HG03139 (cell line): Measurements from ENCODE around the gene ARMC6.

Experiments used
- ATAC-seq: cut with Tn5 transposase; IDR thresholded peaks from one replicate; pipeline ENCODE4 v1.9.1; 2021; ENCODE audit not compliant: unreplicated experiment

Gene ARMC6

GRCh38 chr19:19033426-19034203 lies at the start of gene ARMC6, which contains the start of gene SUGP2:
Gene ARMC6 (plus strand): TSS chr19:19033603. CDS start chr19:19034210, 607 bp downstream.
Gene SUGP2 (minus strand): TSS chr19:19033517. CDS start chr19:19031071, 2,446 bp downstream.
- ATAC-seq: peak; percentile 54

DNA sequence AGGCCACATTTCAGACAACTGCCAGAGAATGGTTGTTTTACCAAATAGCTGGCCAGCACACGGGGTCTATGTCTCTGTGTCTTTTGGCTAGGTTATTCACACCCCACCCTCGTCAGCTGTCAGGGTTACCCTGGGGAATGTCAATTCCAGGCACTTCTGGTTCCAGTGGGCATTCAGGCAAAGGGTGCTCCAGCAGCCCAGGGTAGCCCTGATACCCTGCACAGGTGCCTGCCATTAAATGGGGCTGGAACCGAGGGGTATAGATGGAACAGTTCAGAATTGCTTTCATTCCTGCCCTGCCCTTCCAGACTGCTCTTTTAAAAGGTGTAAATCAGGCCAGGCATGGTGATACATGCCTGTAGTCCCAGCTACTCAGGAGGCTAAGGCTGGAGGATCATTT lies 49.2 kb upstream of the ARMC6 start:
- no peak for ATAC-seq

DNA sequence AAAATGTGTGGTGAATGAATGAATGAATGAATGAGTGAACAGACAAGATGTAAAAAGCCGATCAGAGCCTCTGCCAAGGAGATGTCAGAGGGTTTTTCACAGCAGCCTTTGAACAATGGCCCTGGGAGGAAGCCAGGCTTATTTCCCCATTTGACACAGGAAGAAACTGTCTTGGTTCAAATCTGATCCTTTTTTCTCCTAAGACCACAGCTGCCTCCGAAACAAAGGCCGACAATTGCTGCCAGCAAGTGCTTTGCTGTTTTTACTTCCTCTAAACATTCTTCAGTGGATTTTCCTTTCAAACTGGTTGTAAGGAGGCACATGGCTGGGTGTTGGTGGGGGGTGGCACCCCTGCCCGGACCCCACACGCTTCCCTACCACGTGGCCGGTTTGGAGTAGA lies 48.1 kb upstream of the ARMC6 start:
- no peak for ATAC-seq

DNA sequence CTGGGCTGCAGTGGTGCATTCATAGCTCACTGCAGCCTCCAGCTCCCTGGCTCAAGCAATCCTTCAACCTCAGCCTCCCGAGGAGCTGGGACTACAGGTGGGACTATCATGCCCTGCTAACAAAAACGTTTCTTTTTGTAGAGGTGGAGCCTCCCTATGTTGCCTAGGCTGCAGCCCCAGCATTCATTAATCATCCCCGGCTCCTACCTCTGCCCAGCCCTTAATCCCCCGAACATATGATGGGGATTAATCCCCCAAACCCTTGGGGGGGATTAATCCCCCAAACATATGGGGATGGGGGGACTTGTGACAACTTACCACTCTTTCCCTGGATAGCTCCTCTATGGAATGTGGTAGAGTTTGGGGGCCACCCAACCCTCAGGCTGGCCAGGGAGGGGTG lies 45.9 kb upstream of the ARMC6 start:
- ATAC-seq: no peak

- no peak for ATAC-seq
Observed at GRCh38 chr19:18989316-18989715, 44.1 kb upstream of the ARMC6 start.

GRCh38 chr19:18990128-18990708 lies 43.2 kb upstream of the ARMC6 start:
- no peak for ATAC-seq

GRCh38 chr19:18991006-18991405 lies 42.4 kb upstream of the ARMC6 start:
- ATAC-seq: no peak

DNA sequence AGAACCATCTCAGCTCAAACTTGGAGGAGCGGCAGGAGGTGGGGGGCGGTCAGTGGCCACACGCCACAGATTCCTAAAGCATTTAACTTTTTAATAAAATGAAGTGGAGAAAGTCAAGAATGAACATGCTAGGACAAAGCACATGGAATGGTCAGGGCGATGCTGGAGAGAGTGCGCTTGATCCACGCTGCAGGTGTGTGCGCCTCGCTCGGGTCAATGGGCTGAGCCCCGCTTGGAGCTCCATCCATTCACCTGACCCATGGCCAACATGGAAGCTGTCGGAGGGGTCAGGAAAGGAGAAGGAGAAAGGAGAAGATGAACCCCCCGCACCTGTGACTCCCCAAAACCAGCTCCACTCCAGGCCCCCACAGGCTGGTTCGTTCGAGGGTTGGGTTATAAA lies 41.9 kb upstream of the ARMC6 start:
- no peak for ATAC-seq

- no peak for ATAC-seq
Observed at GRCh38 chr19:18992696-18993095, 40.7 kb upstream of the ARMC6 start.

GRCh38 chr19:18993115-18993514 lies 40.3 kb upstream of the ARMC6 start:
- no peak for ATAC-seq

- no peak for ATAC-seq
Observed at GRCh38 chr19:18995804-18996241, 37.6 kb upstream of the ARMC6 start.

DNA sequence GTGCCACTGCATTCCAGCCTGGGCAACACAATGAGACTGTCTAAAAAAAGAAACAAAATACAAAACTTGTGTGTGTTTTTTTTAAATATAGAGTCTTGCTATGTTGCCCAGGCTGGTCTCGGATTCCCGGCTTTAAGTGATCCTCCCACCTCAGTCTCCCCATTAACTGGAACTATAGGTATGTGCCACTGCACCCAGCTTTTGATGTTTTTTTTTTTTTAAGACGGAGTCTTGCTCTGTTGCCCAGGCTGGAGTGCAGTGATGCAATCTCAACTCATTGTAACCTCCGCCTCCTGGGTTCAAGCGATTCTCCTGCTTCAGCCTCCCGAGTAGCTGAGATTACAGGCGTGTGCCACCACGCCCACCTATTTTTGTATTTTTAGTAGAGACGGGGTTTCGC lies 37.1 kb upstream of the ARMC6 start:
- ATAC-seq: no peak

- ATAC-seq: no peak
Observed at GRCh38 chr19:18996796-18997394, 36.5 kb upstream of the ARMC6 start.

DNA sequence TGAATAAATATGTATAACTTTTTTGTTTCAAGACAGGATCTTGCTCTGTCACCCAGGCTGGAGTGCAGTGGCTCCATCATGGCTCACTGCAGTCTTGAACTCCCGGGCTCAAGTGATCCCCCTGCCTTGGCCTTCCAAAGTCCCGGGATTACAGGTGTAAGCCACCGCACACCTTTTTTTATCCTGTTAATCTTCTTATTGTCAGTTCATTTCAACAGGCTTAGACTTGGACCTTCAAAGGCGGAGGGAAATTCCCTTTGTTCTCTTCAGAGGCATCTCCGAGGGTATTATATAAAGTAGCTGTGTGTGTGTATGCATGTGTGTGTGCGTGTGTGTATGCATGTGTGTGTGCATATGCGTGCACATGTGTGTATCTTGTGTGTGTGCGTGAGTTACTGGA lies 35.1 kb upstream of the ARMC6 start:
- no peak for ATAC-seq

GRCh38 chr19:18999016-18999758 lies 34.2 kb upstream of the ARMC6 start:
- ATAC-seq: no peak

DNA sequence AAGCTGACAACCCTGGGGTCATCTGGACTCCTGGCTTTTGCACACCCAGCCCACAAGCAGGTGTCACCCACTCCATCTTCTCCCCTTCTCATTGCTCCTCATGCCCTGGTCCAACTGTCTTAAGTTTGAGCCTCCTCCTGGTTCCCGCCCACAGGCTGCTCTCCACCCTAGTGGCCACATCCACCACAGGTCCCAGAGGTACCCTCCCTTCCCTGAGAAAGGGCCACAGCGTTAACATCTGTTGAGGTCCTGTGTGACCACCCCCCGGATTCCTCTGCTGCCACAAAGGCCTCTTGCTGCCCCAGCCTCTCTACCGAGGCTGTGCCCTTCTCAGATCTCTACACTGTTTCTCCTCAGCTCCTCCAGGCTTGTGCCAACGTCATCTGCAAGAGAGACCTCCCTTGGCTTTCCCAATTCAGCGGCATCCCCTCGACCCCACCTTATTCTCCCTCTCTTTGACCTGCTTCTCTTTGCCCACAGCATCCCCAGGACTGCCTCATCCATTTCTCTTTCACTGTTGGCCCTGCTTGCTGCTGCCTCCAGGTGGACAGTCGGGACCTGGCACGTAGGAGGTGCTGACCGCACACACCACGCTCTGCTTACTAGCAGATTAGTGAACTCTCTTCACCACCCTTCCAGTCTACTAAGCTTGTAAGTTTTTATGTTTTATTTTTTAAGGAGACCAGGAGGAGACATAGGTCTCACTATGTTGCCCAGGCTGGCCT lies 33.3 kb upstream of the ARMC6 start:
- ATAC-seq: no peak

DNA sequence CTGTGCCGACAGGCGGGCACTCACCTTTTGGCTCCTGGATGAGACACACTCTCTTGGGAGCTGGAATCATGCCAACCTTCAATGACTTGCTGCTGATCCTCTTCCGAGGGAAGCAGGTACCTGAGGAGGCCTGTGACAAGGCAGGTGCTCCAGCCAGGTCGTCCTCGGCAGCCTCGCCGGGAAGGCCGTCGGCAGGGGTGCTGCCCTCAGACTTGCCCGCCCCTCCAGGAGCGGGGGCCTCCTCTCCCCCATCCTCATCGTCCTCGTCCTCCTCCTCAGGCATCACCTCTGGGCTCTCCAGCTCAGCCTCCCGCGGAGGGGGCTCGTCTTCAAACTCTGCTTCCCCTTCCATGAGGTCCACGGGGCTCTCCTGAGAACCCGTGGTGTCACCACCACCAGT lies 29.3 kb upstream of the ARMC6 start:
- ATAC-seq: no peak

GRCh38 chr19:19006213-19006612 lies 27.2 kb upstream of the ARMC6 start:
- no peak for ATAC-seq

DNA sequence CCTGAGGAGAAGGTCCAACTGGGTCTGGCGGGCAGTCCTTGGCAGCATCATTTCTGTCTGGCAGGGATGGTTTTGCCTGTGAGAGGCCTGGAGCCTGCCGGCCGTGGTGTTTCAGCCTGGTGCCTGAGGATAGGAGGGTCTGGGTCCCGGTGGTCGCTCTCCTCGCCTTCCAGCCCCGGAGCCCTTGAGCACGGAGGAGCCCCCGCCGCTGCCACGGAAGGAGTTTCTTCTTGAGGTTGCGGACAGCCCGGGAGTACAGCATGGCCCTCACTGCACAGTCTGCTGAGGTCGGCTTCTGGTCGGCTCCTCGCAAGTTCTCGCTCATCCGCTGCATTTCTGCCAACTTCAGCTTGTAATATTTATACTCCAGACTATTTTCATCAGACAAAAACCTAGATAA lies 23.5 kb upstream of the ARMC6 start:
- no peak for ATAC-seq

GRCh38 chr19:19010551-19010950 lies 22.9 kb upstream of the ARMC6 start:
- no peak for ATAC-seq

DNA sequence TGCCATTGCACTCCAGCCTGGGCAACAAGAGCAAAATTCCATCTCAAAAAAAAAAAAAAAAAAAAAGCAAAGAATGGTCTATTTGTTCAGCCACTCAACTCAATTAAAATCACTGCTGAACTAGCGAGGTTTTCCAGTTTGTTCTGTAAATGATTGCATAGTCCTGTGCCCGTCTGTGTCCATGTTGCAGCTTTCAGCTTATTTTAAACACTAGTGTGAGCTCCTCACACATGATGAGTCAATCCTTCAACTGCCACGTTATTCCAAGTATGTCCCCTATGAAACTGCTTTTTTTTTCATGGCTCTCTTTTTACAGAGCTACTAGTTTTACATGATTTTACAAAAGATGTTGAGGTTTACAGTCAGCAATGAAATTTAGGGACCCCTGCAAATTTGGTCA lies 12.3 kb upstream of the ARMC6 start:
- no peak for ATAC-seq
